HG03139 (cell line): ENCODE measurements around the gene TTC4.

Experiments
- ATAC-seq: cut with Tn5 transposase; IDR thresholded peaks from one replicate; pipeline ENCODE4 v1.9.1; 2021; ENCODE audit not compliant: unreplicated experiment

The TTC4 gene, protein sequence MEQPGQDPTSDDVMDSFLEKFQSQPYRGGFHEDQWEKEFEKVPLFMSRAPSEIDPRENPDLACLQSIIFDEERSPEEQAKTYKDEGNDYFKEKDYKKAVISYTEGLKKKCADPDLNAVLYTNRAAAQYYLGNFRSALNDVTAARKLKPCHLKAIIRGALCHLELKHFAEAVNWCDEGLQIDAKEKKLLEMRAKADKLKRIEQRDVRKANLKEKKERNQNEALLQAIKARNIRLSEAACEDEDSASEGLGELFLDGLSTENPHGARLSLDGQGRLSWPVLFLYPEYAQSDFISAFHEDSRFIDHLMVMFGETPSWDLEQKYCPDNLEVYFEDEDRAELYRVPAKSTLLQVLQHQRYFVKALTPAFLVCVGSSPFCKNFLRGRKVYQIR

DNA sequence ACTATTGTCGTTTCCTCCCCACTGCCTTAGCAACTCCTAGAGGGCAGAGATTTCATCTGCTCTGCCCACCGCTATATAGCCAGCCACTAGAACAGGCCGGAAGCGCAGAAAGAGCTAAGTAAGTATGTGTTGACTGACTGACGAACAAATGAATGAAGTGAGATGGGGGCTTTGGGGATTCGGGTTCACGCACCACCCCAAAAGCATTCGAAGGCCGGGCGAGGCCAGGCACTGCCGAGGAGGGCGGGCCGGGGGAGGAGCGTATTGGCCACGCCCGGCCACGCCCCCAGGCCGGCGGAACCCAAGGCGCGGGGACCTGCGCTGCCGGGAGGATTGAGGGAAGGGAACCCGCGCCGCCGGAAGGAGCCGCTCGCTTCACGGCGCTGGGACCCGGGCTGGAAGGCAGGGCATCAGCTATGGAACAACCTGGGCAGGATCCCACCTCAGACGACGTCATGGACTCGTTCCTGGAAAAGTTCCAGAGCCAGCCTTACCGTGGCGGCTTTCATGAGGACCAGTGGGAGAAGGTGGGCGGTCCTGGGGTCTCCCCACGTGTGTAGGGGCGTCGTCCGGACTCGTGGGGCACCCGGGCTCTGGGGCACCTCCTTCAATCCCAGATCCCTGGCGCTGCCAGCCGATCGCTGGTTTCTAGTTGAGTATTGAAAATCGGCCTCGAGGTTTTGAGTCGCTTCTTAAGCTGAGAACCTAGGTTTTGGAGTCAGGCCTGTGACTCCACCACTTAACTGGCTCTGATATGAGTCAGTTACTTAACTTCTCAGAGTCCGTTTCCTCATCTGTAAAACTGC, at the start of gene TTC4:
TTC4 (plus strand) TSS at position 369 of the 806 bp plus-strand sequence; CDS start at position 417, 48 bp downstream.
- peak; percentile 98 for ATAC-seq

DNA sequence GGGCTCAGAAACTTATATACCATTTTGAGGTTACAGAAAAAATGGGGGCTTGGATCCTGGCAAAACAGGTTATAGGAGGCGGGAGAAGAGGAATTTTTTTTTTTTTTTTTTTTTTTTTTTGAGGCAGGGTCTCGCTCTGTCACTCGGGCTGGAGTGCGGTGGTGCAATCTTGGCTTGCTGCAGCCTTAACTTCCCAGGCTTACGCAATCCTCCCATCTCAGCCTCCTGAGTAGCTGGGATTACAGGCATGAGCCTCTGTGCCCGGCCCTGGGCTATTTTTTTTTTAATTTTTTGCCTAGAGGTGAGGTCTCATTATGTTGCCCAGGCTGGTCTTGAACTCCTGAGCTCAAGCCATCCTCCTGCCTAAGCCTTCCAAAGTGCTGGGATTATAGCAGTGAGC, 49.3 kb upstream of the TTC4 start:
- ATAC-seq: no peak

DNA sequence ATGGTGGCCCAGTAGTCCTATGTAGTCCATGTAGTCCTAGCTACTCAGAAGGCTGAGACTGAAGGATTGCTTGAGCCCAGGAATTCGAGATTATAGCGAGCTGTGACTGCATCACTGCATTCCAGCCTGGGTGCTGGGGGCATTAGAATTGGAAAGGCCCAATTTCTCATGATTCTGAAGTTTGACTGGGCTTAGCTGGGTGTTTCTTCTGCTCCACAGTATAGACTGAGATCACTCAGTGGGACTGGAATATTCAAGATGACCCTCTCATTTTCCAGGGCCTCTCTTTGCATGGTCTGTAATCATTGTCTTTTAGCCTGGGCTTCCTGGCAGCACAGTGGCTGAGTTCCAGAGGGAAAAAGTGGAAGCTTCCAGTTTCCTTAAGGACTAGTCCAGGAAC, 47.9 kb upstream of the TTC4 start:
- no peak for ATAC-seq

DNA sequence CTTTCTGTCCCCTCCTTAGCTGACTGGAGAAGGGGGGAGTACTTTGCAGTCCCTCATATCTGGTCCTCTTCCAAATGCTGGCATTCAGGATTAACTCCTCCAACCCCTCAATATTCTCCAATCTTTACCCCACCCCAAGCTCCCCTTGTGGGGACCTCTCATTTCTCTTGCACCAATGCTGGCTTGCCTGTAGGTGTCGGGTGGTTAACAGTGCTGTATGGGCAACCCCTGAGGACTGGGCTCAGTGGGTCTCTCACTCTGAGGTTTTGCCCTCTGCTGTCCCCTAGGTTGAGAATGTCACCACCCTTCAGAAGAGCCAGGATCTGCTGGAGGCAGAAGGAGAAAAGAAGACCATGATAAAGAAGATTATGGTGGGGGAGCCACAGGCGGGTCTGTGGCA, 47.1 kb upstream of the TTC4 start:
- ATAC-seq: no peak

DNA sequence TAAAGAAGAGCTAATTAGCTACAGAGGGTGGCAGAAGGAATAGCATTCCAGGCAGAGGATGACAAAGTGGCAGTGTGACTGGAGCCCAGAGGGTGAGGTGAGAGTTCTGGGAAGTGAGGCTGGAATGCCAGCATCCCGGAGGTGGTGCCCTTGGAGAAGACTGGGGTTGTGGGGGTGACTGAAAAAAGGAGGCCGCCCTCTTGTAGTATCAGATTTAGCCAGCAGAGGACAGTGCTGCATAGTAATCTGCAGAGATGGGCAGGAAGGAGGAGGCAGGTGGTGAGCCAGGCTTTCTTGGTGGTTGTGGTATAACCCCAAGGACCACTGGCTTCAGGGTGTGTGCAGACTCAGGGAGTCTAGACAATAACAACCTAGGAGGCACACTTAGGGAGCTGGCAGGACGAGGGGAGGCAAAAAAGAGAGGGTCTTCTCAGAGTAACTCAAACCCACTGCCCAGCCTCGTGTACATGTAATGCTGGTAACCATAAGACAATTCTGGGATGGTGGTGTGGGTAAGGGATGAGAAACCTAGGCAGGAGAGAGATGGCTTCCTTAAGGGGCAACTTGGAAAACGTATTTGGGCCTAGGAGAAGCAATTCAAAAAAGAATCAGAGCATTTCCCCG, 43.6 kb upstream of the TTC4 start:
- no peak for ATAC-seq

DNA sequence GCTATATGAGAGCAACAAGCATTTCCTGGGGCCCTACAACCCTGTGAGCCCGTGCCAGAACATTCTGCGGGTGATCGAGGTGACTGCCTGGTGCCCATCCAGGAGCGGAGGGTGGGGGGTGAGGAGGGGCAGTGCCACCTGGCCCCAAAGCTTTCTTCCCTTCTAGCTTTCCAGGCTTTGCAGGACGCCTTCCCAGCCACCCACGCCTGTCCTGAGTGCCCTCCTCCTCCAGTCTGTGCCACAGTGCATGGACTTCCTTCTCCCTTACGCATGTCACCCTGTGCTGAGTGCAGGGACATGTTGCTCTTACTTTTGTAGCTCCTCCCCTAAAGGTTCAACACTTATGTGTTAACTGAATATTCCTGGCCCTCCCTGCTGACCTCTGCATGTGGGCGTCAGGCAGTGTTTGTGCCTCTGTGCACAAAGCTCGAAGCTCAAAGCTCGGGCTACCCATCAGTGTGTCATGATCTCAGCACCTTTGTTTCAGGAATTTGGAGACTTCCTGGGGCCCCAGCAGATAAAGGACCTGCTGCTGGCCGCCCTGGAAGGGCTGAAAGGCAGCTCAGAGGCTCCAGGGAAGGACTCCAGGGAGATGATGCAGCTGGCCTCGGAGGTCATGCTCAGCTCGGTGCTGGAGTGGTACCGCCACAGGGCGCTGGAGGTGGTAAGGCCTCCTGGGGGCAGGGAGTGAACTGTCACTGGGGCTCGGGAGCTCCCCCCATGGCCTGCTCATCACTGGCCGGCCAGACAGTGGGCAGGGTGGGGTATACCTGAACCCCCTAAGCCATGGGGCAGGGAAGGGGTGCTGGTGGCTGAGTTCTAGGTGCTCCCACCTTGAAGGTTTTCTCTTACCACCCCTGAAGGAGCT, 36.7 kb upstream of the TTC4 start:
- ATAC-seq: no peak

DNA sequence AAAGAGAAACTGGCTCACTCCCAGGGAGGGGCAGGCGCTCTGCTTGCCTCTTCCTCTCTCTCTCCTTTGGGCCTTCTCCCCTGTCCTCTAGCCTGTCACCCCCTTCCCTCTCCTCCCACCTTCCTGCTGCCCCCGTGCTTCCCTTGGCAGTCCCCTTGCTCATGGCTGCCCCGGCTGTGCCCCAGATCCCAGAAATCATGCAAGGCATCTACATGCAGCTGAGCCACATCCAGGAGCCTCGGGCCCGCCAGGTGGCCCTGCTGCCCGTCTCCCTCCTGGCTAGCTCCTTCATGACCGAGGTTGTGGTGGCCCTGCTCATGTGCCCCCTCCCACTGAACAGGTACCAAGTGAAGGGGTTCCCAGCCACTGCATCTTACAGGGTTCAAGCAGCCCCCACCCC, 36.0 kb upstream of the TTC4 start:
- no peak for ATAC-seq

DNA sequence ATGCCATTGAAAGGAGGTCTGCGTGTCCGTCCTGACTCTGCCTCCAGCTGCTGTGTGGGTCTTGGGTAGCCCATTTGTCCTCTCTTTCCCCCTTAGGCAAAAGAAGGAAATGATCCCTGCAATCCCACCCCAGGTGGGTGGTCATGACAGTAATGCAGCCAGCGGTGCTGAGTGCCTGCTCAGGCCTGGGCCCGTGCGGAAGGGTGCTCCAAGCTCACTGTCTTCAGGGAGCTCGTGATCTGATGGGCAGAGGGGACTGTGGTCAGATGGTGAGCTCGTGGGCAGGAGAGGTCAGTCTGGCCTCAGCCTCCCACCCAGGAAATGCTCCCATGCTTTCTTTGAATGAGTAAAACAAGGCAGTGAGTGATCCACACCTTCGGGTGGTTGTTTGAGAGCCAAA, 35.3 kb upstream of the TTC4 start:
- ATAC-seq: no peak

DNA sequence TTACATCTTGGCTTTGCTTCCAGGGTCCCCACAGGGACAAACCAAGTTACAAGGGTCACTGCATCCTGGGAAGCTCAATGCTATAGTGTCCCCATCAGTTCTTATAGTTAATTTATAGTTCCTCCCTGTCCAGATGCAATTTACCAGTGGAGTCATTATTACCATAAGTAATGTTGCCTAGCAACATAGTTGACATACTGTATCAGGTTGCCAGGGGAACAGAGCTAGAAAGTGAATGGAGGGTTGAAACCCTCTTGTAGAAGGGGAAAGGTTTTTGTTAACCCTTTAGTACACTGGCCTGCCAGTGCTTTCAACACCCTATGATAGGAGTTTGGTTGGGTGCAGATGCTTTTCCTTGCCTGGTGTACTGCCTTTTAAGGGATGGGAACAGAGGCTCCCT, 34.3 kb upstream of the TTC4 start:
- ATAC-seq: no peak

DNA sequence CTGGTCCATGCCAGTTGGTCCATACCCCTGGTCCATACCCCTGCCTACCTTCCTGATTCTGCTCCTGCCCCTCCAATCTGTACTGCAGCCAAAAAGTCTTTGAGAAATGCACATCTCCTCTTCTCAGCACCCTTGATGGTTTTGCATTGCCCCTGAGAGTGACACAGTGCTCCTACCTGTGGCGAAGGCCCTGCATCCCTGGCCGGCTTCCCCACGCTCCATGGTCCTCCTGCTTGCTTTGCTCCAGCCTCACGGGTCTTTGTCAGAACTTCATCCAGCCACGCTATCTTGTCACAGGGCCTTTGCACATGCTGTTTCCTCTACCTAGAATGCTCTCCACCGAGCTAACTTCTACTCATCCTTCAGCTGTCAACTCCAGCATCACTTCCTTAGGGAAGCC, 32.2 kb upstream of the TTC4 start:
- no peak for ATAC-seq

DNA sequence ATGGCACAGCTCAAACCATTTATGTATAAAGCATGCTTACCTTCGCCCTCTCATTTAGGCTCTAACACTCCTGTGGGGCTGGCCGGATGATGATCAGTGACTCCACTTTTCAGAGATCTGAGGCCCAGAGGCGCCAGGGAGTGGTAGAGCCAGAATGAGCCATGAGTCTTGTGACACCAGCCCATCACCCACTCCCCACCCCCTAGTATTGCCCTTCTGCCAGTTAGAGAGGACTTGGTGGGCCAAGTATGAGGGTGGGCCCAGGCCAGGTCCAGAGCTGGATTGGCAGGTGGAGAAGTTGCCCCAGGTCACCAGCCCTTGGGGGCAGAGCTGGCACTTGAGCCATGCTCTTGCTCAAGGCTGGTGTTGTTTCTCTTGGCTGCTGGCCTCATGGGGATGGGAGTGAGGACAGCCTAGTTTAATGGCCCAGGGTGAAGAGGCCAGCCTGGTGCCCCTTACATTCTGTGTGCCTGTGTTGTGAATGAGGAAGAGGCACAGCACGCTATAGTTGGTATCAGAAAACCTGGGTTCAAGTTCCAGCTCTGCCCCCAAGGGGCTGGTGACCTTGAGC, 30.2 kb upstream of the TTC4 start:
- no peak for ATAC-seq

DNA sequence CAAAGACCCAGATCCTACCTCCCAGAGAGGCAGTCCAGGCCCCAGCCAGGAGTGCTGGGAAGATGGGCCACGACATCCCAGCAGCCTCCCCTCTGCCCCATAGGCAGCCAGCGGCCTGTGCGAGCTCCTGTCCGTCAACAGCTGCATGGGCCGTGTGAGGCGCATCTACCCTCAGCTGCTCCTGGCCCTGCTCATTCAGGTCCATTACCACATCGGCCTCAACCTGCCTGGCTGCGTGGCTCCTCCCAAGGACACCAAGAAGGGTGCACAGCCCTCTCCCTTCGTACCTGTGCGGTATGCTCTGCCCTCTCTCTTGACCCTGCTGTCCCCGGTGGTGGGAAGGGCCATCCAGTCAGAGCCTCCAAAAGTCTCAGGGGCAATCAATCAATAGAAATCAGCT, 29.5 kb upstream of the TTC4 start:
- ATAC-seq: no peak

DNA sequence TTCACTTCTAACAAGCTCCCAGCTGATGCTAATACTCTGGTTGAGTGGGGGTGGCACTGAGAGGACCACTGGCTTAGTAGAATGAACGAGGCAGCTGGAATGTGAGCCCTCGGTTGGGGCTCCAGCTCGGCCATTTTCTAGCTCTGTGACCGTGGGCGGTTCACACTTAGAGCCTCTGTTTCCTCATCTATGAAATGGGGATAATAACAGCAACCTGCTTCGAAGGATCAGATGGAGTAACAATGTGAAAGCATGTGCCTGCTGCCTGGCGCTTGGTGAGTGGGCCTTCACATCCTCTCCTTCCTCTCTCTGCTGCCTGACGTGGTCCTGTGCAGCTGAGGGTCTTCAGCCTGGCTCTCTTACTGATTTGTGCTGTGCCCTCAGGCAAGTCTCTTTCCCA, 20.9 kb upstream of the TTC4 start:
- ATAC-seq: no peak

DNA sequence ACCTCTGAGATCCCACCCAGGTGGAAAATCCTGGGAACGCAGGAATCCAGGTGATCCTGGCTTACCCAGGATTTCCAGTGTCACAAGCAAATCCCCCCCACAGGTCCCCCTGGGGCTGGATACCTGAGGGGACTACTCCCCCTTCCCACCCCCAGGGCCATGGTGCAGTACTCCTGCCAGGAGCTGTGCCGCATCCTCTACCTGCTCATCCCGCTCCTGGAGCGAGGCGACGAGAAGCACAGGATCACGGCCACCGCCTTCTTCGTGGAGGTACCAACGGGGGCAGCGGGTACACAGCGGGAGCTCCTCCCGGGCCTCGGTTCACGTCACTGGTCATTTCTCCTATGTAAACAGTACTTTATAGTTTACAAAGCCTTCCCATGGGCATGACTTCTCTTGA, 20.4 kb upstream of the TTC4 start:
- no peak for ATAC-seq

DNA sequence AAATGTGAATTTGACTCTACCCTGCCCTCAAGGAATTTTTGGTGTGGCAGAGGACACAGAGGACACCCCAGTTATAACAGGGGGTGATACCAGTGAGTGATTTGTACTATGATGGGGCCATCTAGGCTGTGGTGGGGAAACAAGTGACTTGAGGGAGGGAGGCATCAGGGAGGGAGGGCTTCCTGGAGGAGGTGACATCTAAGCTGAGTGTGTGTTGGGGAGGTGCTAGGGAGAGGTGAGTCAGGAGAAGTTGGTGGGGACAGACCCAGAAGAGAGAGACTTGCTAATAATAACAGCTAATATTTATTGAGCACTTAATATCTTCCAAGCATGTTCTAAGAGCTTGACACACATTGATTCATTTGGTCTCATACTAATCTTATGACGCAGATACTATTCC, 19.9 kb upstream of the TTC4 start:
- no peak for ATAC-seq

DNA sequence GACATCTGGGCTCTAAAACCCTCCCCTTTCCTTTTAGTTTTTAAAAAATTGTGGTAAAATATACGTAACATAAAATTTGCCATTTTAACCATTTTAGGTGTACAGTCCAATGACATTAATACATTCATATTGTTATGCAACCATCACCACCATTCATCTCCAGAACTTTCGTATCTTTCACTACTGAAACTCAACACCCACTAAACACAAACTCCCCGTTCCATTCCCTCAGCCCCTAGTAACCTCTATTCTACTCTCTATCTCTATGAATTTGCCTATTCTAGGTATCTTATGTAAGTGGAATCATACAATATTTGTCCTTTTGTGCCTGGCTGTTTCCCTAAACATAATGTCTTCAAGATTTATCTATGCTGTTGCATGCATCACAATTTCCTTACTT, 19.4 kb upstream of the TTC4 start:
- ATAC-seq: no peak

DNA sequence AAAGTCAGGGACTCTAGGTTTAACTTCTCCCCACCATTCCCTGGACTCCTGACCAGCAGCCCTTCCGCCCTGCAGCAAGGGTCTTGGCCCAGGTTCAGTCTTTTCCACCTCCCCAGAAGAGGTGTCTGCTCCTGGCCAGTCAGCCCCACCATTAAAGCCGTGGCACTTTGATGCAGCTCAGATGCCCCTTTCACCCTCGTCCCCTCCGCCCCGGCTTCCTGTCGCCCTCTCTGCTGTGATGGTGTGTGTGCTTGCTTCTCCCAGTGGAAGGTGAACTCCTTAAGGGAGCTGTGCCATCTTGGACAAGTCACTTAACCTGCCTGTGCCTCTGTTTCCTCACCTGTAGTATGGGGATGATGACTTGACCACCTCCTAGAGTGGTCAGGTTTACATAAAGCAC, 17.8 kb upstream of the TTC4 start:
- ATAC-seq: no peak

DNA sequence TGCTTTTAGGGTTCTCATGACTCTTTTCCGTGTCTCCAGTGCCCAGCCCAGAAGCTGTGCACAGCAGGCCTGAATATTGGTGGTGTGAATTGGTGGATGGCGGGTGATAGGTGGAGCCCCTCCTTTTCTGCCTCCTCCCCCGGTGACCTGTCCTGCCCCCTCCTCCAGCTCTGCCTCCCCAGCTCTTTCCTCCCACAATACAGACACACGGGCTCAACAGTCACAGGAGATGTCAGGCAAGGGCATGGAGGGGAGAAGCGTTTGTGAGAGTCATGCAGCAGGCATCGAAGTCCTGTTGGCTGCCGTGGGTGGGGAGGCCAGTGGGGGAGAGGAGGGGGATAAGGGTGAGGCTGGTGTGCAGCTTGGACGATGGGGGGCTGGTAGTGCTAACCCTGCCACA, 17.3 kb upstream of the TTC4 start:
- ATAC-seq: no peak

DNA sequence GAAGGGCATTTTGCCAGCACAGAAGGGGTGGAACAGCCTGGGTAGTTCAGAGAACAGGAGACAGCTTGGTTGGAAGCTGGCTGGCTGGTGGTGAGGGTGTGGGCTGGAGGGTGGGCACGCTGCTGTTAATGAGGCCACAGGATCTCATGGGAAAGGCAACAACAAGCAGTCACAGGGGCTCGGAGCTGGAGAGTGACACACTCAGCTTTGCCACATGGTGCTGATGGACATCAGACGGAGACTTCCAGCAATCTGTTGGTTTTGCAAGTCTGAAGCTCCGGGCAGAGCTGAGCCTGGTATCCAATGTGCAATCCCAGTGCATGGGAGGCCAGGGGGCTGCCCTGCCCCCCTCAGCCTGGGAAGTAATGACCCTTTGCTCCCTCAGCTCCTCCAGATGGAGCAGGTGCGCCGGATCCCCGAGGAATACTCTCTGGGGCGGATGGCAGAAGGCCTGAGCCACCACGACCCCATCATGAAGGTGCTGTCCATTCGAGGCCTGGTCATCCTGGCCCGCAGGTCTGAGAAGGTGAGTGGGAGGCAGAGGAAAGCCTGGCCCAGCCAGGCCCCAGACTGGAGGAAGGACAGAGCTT, 15.6 kb upstream of the TTC4 start:
- ATAC-seq: no peak

DNA sequence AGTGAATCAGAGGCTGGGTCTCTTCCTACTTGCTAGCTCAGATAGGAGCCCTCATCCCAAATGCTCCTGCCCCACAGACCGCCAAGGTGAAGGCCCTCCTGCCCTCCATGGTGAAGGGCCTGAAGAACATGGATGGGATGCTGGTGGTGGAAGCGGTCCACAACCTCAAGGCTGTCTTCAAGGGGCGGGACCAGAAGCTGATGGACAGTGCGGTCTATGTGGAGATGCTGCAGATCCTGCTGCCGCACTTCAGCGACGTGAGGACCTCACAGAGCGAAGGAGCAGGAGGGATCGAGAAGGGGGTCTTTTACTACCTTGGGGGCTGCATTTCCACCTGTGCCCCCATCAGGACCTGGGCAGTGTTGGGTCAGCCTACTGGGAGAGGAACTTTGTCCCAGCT, 14.6 kb upstream of the TTC4 start:
- no peak for ATAC-seq
